Left lung (tissue), 10 donors: Measurements from ENCODE around the gene BICDL1. TPM values are rescaled to one million over a fixed set of nuclear protein-coding genes. Genes with fewer than 3 reads are reported as not detected.

ENCODE experiments used
- ATAC-seq: fragments of 200-7000 bp; cut with Tn5 transposase; one replicate; pipeline ENCODE4 v1.9.1; 2020; ENCODE audit warnings: moderate library complexity
- DNase-seq, 4 donors: peaks; one replicate each; pipeline ENCODE4 v3.0.0-alpha.2; 2013 to 2020
- H3K27ac ChIP-seq, 2 donors: fragments of 200-600 bp; sonication (generic) in 1 of 2; one replicate each; pipeline versions ENCODE4 v1.5.0 to v1.8.0; 2020 to 2021
- H3K27me3 ChIP-seq, 2 donors: fragments of 200-600 bp; sonication (generic) in 1 of 2; one replicate each; pipeline versions ENCODE4 v1.5.0 to v1.8.0; 2020 to 2021
- H3K36me3 ChIP-seq, 2 donors: fragments of 200-600 bp; sonication (generic) in 1 of 2; one replicate each; pipeline versions ENCODE4 v1.5.0 to v1.8.0; 2020 to 2021
- H3K4me1 ChIP-seq, 2 donors: fragments of 200-600 bp; one replicate each; pipeline ENCODE4 v1.8.0; 2021
- H3K4me3 ChIP-seq, 2 donors: fragments of 200-600 bp; sonication (generic) in 1 of 2; one replicate each; pipeline versions ENCODE4 v1.5.0 to v1.8.0; 2020 to 2021; ENCODE audit warnings: mild to moderate bottlenecking in 1 of 2
- H3K9me3 ChIP-seq, 2 donors: fragments of 200-600 bp; sonication (generic) in 1 of 2; one replicate each; pipeline versions ENCODE4 v1.5.0 to v1.8.0; 2020 to 2021
- CTCF ChIP-seq, 2 donors: fragments of 200-600 bp; sonication (generic) in 1 of 2; IDR thresholded peaks; one replicate each; pipeline versions ENCODE4 v1.5.0 to v1.8.0; 2021; ENCODE audit warnings: antibody characterized with exemption in 2 of 2
- intact Hi-C, 2 donors: fragments of 100-400 bp; cut with DNase I; formaldehyde crosslinking; loops; one replicate each; pipeline versions ENCODE4 v1.11.2 to v1.14.2; 2022
- polyA plus RNA-seq, 6 donors: library from polyadenylated mRNA; unstranded; fragments of 120-200 nt; gene quantifications; one replicate each; pipeline ENCODE4 v1.2.1, GENCODE V29; 2013; ENCODE audit not compliant: insufficient read length in 6 of 6
- total RNA-seq, 2 donors: library from RNA; stranded (reverse); fragmentation: NEBNext Ultra II Directional; extraction: Animal tissue kit (Norgen Biotek cat#: 25700); gene quantifications; one replicate each; pipeline ENCODE4 v1.2.1, GENCODE V29; 2021
- donor health status: DM: no; HTN: yes; CAD: no.
- donor health status: DM: no; HTN: no; CAD: no.

The BICDL1 gene
- total and polyA plus RNA-seq, 8 donors, result 1.8 to 12.0 (median 3.3) TPM

GRCh38 chr12:119990382-119990874 lies 1.4 kb downstream of the BICDL1 start:
- DNase-seq, result no peak
- intact Hi-C loops, result no loop called here
- Histone ChIP-seq H3K9me3 (no peaks in the 10 kb centered on the region), H3K27me3 (peaks cover 4 to 86% of the 10 kb centered on the region in 2 donors), H3K4me3 (peak overlapping the region; percentile 25 to 43), H3K27ac (no peak overlapping the region), H3K36me3 (no peaks in the 10 kb centered on the region), H3K4me1 (peaks cover 8 to 20% of the 10 kb centered on the region in 2 donors)
- no peak for ATAC-seq
- TF ChIP-seq CTCF (IDR thresholded peaks at IDR 0.05), result no peak

- TF ChIP-seq CTCF (IDR thresholded peaks at IDR 0.05), result no peak
- H3K27ac ChIP-seq, result no peak overlapping the region
- no peaks in the 10 kb centered on the region for H3K36me3 ChIP-seq
- ATAC-seq (no peak), DNase-seq (no peak)
- intact Hi-C loops, result no loop called here
- H3K9me3 ChIP-seq, result no peaks in the 10 kb centered on the region
- peaks cover 8 to 20% of the 10 kb centered on the region in 2 donors for H3K4me1 ChIP-seq
- peaks cover 4 to 82% of the 10 kb centered on the region in 2 donors for H3K27me3 ChIP-seq
- no peak overlapping the region for H3K4me3 ChIP-seq
Measured at GRCh38 chr12:119992129-119992705, 3.2 kb downstream of the BICDL1 start.

- TF ChIP-seq CTCF (IDR thresholded peaks at IDR 0.05), result no peak
- H3K27ac ChIP-seq, result no peak overlapping the region
- H3K9me3 ChIP-seq, result no peaks in the 10 kb centered on the region
- H3K4me1 ChIP-seq, result peaks cover 2 to 7% of the 10 kb centered on the region in 2 donors
- no peaks in the 10 kb centered on the region for H3K36me3 ChIP-seq
- DNase-seq (no peak), ATAC-seq (no peak)
- peaks cover 4 to 59% of the 10 kb centered on the region in 2 donors for H3K27me3 ChIP-seq
- H3K4me3 ChIP-seq, result no peak overlapping the region
- intact Hi-C loops, result no loop called here
Measured at GRCh38 chr12:119994892-119995658, 6.0 kb downstream of the BICDL1 start.

GRCh38 chr12:119996417-119996816 lies 7.4 kb downstream of the BICDL1 start:
- Histone ChIP-seq H3K27me3 (peaks cover 0 to 45% of the 10 kb centered on the region in 2 donors), H3K36me3 (no peaks in the 10 kb centered on the region), H3K9me3 (no peaks in the 10 kb centered on the region), H3K4me3 (no peak overlapping the region), H3K27ac (no peak overlapping the region), H3K4me1 (no peaks in the 10 kb centered on the region)
- TF ChIP-seq CTCF (IDR thresholded peaks at IDR 0.05), result no peak
- DNase-seq, result no peak
- intact Hi-C loops, result no loop called here
- no peak for ATAC-seq

- no peak for TF ChIP-seq CTCF (IDR thresholded peaks at IDR 0.05)
- peaks cover 0 to 26% of the 10 kb centered on the region in 2 donors for H3K27me3 ChIP-seq
- DNase-seq, result no peak
- H3K4me3 ChIP-seq, result no peak overlapping the region
- H3K9me3 ChIP-seq, result no peaks in the 10 kb centered on the region
- intact Hi-C loops, result no loop called here
- H3K36me3 ChIP-seq, result no peaks in the 10 kb centered on the region
- H3K4me1 ChIP-seq, result no peaks in the 10 kb centered on the region
- ATAC-seq, result no peak
- no peak overlapping the region for H3K27ac ChIP-seq
Measured at GRCh38 chr12:119998471-119999245, 9.6 kb downstream of the BICDL1 start.
